IMR-90 (cell line): ENCODE results near the gene TEX14. TPM values are rescaled to one million over a fixed set of nuclear protein-coding genes. Genes with fewer than 3 reads are reported as not detected.

ENCODE experiments used
- ATAC-seq: fragments of 200-7000 bp; cut with Tn5 transposase; 2 replicates; pipeline ENCODE4 v1.9.1; 2020; ENCODE audit warnings: low read depth, mild to moderate bottlenecking, moderate library complexity
- BruUV-seq: library from RNA; stranded (reverse); fragments of 400-500 nt; replicated peaks from 2 replicates; lab custom pipeline; 2021; lab: Mats Ljungman, UMichigan
- CTCF ChIA-PET: fragments of 300-600 bp; formaldehyde crosslinking; extraction: SDS; loops from one replicate; lab custom pipeline; 2021; ENCODE audit warnings: antibody characterized with exemption; lab: Yijun Ruan, JAX
- POLR2A ChIA-PET: fragments of 300-600 bp; sonication (Branson Sonifier 250); formaldehyde crosslinking; loops from one replicate; lab custom pipeline; 2022; ENCODE audit warnings: antibody characterized with exemption; ENCODE audit not compliant: unreplicated experiment; lab: Charles Lee
- DNase-seq: peaks from one replicate; pipeline ENCODE4 v3.0.0; 2013
- H2AFZ ChIP-seq: replicated peaks from 2 replicates; pipeline ENCODE3; 2013; ENCODE audit warnings: low read length, mild to moderate bottlenecking; ENCODE audit not compliant: poor library complexity
- H2AK5ac ChIP-seq: 2 replicates; pipeline ENCODE4 v1.6.1; 2013; ENCODE audit warnings: low read depth, low read length, inconsistent platforms
- H2AK9ac ChIP-seq: replicated peaks from 2 replicates; pipeline ENCODE3; 2013; ENCODE audit warnings: mild to moderate bottlenecking, low read depth, low read length, moderate library complexity; ENCODE audit not compliant: poor library complexity
- H2BK120ac ChIP-seq: 2 replicates; pipeline ENCODE4 v1.6.1; 2013; ENCODE audit warnings: low read depth, low read length, inconsistent platforms
- H2BK15ac ChIP-seq: 3 replicates; pipeline ENCODE4 v1.6.1; 2013; ENCODE audit warnings: low read depth, low read length, inconsistent platforms
- H2BK20ac ChIP-seq: 2 replicates; pipeline ENCODE4 v1.6.1; 2013; ENCODE audit warnings: low read depth, mild to moderate bottlenecking, inconsistent platforms, low read length, moderate library complexity
- H2BK5ac ChIP-seq: 2 replicates; pipeline ENCODE4 v1.6.1; 2013; ENCODE audit warnings: mild to moderate bottlenecking, low read depth, low read length, inconsistent platforms; ENCODE audit not compliant: poor library complexity, severe bottlenecking
- H3K14ac ChIP-seq: replicated peaks from 2 replicates; pipeline ENCODE4 v1.6.1; 2013; ENCODE audit warnings: low read depth, low read length, inconsistent platforms
- H3K18ac ChIP-seq: 2 replicates; pipeline ENCODE4 v1.6.1; 2013; ENCODE audit warnings: low read depth, low read length, control low read depth
- H3K23ac ChIP-seq: 2 replicates; pipeline ENCODE4 v1.6.1; 2013; ENCODE audit warnings: low read depth, low read length, inconsistent platforms
- H3K27ac ChIP-seq: 2 replicates; pipeline ENCODE4 v1.5.1; 2013; ENCODE audit warnings: mild to moderate bottlenecking, control low read depth, low read length; ENCODE audit not compliant: insufficient read depth
- H3K27me3 ChIP-seq: 2 replicates; pipeline ENCODE4 v1.6.1; 2013; ENCODE audit warnings: low read length; ENCODE audit not compliant: control insufficient read depth, insufficient read depth
- H3K36me3 ChIP-seq: 2 replicates; pipeline ENCODE4 v1.6.1; 2013; ENCODE audit warnings: low read length, mixed read lengths; ENCODE audit not compliant: control insufficient read depth, insufficient read depth
- H3K4ac ChIP-seq: 2 replicates; pipeline ENCODE4 v1.6.1; 2013; ENCODE audit warnings: low read depth, low read length, inconsistent platforms
- H3K4me1 ChIP-seq: 2 replicates; pipeline ENCODE4 v1.6.1; 2013; ENCODE audit warnings: low read length, mixed read lengths; ENCODE audit not compliant: control insufficient read depth, insufficient read depth
- H3K4me2 ChIP-seq: 2 replicates; pipeline ENCODE4 v1.6.1; 2013; ENCODE audit warnings: low read depth, mild to moderate bottlenecking, control low read depth, low read length, moderate library complexity
- H3K4me3 ChIP-seq: 2 replicates; pipeline ENCODE4 v1.5.1; 2013; ENCODE audit warnings: low read depth, mild to moderate bottlenecking, control low read depth, low read length, moderate library complexity; ENCODE audit not compliant: insufficient read depth
- H3K56ac ChIP-seq: 2 replicates; pipeline ENCODE4 v1.6.1; 2013; ENCODE audit warnings: low read length, inconsistent platforms; ENCODE audit not compliant: insufficient read depth; ENCODE audit errors: extremely low read depth
- H3K79me1 ChIP-seq, 2 experiments: 2 replicates each; pipeline ENCODE4 v1.6.1; 2013; ENCODE audit warnings: low read length in 2 of 2, inconsistent platforms in 1 of 2, low read depth in 1 of 2
- H3K9ac ChIP-seq: 2 replicates; pipeline ENCODE4 v1.6.1; 2013; ENCODE audit warnings: low read depth, low read length, control low read depth
- H3K9me1 ChIP-seq: 2 replicates; pipeline ENCODE4 v1.6.1; 2013; ENCODE audit warnings: low read length, inconsistent platforms; ENCODE audit not compliant: insufficient read depth
- H3K9me3 ChIP-seq: 2 replicates; pipeline ENCODE4 v1.6.1; 2013; ENCODE audit warnings: low read length; ENCODE audit not compliant: control insufficient read depth, insufficient read depth
- H4K20me1 ChIP-seq: 2 replicates; pipeline ENCODE4 v1.6.1; 2013; ENCODE audit warnings: low read length, inconsistent platforms; ENCODE audit not compliant: insufficient read depth
- H4K5ac ChIP-seq: 2 replicates; pipeline ENCODE4 v1.6.1; 2013; ENCODE audit warnings: mild to moderate bottlenecking, low read depth, low read length, control low read depth
- H4K8ac ChIP-seq, 2 experiments: 2 replicates each; pipeline ENCODE4 v1.6.1; 2013; ENCODE audit warnings: low read depth in 2 of 2, low read length in 2 of 2, control low read depth in 1 of 2, inconsistent platforms in 1 of 2
- H4K91ac ChIP-seq: 2 replicates; pipeline ENCODE4 v1.6.1; 2013; ENCODE audit warnings: low read depth, low read length, inconsistent platforms; ENCODE audit not compliant: insufficient read depth
- CTCF ChIP-seq: conservative IDR thresholded peaks from 2 replicates; pipeline ENCODE4 v1.5.1; 2012; ENCODE audit warnings: mild to moderate bottlenecking, low read depth, low read length, improper control_type of control experiment
- ELK1 ChIP-seq: fragments of 150-350 bp; IDR thresholded peaks from 2 replicates; pipeline ENCODE4 v1.6.1; 2016; ENCODE audit warnings: low read depth, mild to moderate bottlenecking, low read length, moderate library complexity, borderline replicate concordance
- FOS ChIP-seq: fragments of 150-350 bp; IDR thresholded peaks from 2 replicates; pipeline ENCODE4 v1.6.1; 2016; ENCODE audit warnings: low read depth, low read length
- NFE2L2 ChIP-seq: fragments of 150-350 bp; IDR thresholded peaks from 2 replicates; pipeline ENCODE4 v1.6.1; 2016; ENCODE audit warnings: low read depth, mild to moderate bottlenecking, low read length
- RCOR1 ChIP-seq: IDR thresholded peaks from 2 replicates; pipeline ENCODE4 v1.6.1; 2012; ENCODE audit warnings: mild to moderate bottlenecking, low read length, improper control_type of control experiment; ENCODE audit not compliant: insufficient replicate concordance
- SMC3 ChIP-seq: fragments of 150-350 bp; IDR thresholded peaks from 2 replicates; pipeline ENCODE4 v1.6.1; 2016; ENCODE audit warnings: low read depth, mild to moderate bottlenecking, antibody characterized with exemption, low read length, moderate library complexity
- USF2 ChIP-seq: fragments of 150-350 bp; IDR thresholded peaks from 2 replicates; pipeline ENCODE4 v1.6.1; 2017; ENCODE audit warnings: mild to moderate bottlenecking, antibody characterized with exemption, low read length, low read depth
- WGBS, 2 experiments: methylation state at CpG; one replicate each; pipeline versions ENCODE4 v1.1.5 to v1.1.7; 2013; ENCODE audit warnings: missing lambda C conversion rate in 2 of 2; ENCODE audit not compliant: insufficient read length in 1 of 2; ENCODE audit errors: extremely low coverage in 2 of 2; 5-methylcytosine and 5-hydroxymethylcytosine counted together
- dilution Hi-C: fragments of 300-500 bp; cut with HindIII; formaldehyde crosslinking; loops from one replicate; pipeline ENCODE4 v1.14.3; 2018; ENCODE audit warnings: low sequenced_read_pairs; ENCODE audit not compliant: unreplicated experiment
- in situ Hi-C: fragments of 300-500 bp; cut with MboI; formaldehyde crosslinking; loops from 3 replicates; pipeline ENCODE4 v1.14.3; 2019; ENCODE audit warnings: low sequenced_read_pairs, inconsistent platforms, mixed read lengths
- intact Hi-C: fragments of 100-400 bp; cut with micrococcal nuclease; formaldehyde crosslinking; loops from 2 replicates; pipeline ENCODE4 v1.10.0; 2022
- polyA plus RNA-seq, 3 experiments: library from polyadenylated mRNA; depleted of rRNA; stranded (reverse); fragments of >200 nt; gene quantifications; 2 replicates each; pipeline ENCODE4 v1.2.3, GENCODE V29; 2012; ENCODE audit warnings: low replicate concordance in 1 of 3
- total RNA-seq: library from RNA; depleted of rRNA; stranded (reverse); fragments of >200 nt; gene quantifications from 2 replicates; pipeline ENCODE4 v1.2.3, GENCODE V29; 2012

Gene TEX14
- total and polyA plus RNA-seq, 2 of the 4 experiments (the other 2 are of a cell fraction) = not detected

- Histone ChIP-seq H3K4ac (no peak overlapping the region), H3K56ac (no peak overlapping the region), H3K4me2 (no peak overlapping the region), H4K91ac (no peak overlapping the region), H2AK9ac (no peak overlapping the region), H3K36me3 (peaks cover 69% of the 10 kb centered on the region), H3K4me1 (peaks cover 1% of the 10 kb centered on the region; the same call in 1 of the 2 replicates), H2BK120ac (no peak overlapping the region), H3K27me3 (no peaks in the 10 kb centered on the region), H3K9ac (no peak overlapping the region), H3K9me3 (no peaks in the 10 kb centered on the region), H2AFZ (no peak overlapping the region), H3K27ac (no peak overlapping the region), H3K79me1 (peaks cover 5 to 31% of the 10 kb centered on the region in 2 experiments; a peak in 3 of 4 replicates), H3K14ac (no peak overlapping the region), H2AK5ac (no peak overlapping the region), H3K23ac (no peak overlapping the region), H2BK15ac (no peak overlapping the region), H4K8ac (no peak overlapping the region), H4K20me1 (peaks cover 4% of the 10 kb centered on the region; the same call in 1 of the 2 replicates), H3K4me3 (no peak overlapping the region), H3K18ac (no peak overlapping the region), H3K9me1 (peaks cover 11% of the 10 kb centered on the region; the same call in 1 of the 2 replicates), H2BK5ac (no peak overlapping the region), H4K5ac (no peak overlapping the region), H2BK20ac (no peak overlapping the region)
- POLR2A ChIA-PET = no interaction called here
- no TSS peak for BruUV-seq
- dilution Hi-C loops = no loop called here
- ATAC-seq (no peak), DNase-seq (no peak)
- intact Hi-C loops = no loop called here
- in situ Hi-C loops = no loop called here
- CTCF ChIA-PET = no interaction called here
- WGBS, 2 experiments = 83% methylated on average over 5 of the region's 10 CpGs; no CpG with 5 or more reads in 1 of the 2 experiments
- TF ChIP-seq NFE2L2 (no peak), ELK1 (no peak), CTCF (no peak), FOS (no peak), USF2 (no peak), SMC3 (no peak), RCOR1 (no peak)
Observed at GRCh38 chr17:58508341-58509067, 183.3 kb downstream of the TEX14 start.
